ENCODE results near the gene TP53AIP1. TPM values are rescaled to one million over a fixed set of nuclear protein-coding genes. Genes with fewer than 3 reads are reported as not detected.

The TP53AIP1 gene
- total RNA-seq, 1 donor from 2014 or later, result not detected

- Mint-ChIP-seq H3K9me3 (no peaks in the 10 kb centered on the region), H3K27me3 (ENCODE audit: insufficient read depth, low read depth) (no peaks in the 10 kb centered on the region), H3K27ac (no peak overlapping the region), H3K4me3 (no peak overlapping the region), H3K4me1 (peaks cover 8% of the 10 kb centered on the region), H3K36me3 (no peaks in the 10 kb centered on the region)
- no peak overlapping the region for H3K4me2 ChIP-seq
- TF ChIP-seq EZH2phosphoT487 (IDR thresholded peaks at IDR 0.05) (no peak), EZH2 (IDR thresholded peaks at IDR 0.05) (no peak), CTCF (IDR thresholded peaks at IDR 0.05) (peak; percentile 51)
- H3K79me2 ChIP-seq (ENCODE audit: low read depth), result no peaks in the 10 kb centered on the region
- no peak overlapping the region for H3K9ac ChIP-seq
- H4K20me1 ChIP-seq (ENCODE audit: low read depth), result no peaks in the 10 kb centered on the region
- no peaks in the 10 kb centered on the region for H3K36me3 ChIP-seq
- H3K9me3 ChIP-seq (ENCODE audit: low read depth), result no peaks in the 10 kb centered on the region
- peak; percentile 52 for DNase-seq (ENCODE audit: low spot score)
- no peaks in the 10 kb centered on the region for H3K27me3 ChIP-seq
- no peaks in the 10 kb centered on the region for H3K4me1 ChIP-seq
- no peaks in the 10 kb centered on the region for H3F3A ChIP-seq (ENCODE audit: low read depth)
- H2AFZ ChIP-seq (replicated peaks), result no peak overlapping the region
- H3K4me3 ChIP-seq, result no peak overlapping the region
- no peak overlapping the region for H3K27ac ChIP-seq
These were observed 5.9 kb upstream of the TP53AIP1 start for GRCh38 chr11:128948583-128948982.

GRCh38 chr11:128947773-128948172, 5.1 kb upstream of the TP53AIP1 start:
- H3K9ac ChIP-seq, result no peak overlapping the region

GRCh38 chr11:128946648-128947047, 4.0 kb upstream of the TP53AIP1 start:
- no peak overlapping the region for H3K27ac Mint-ChIP-seq
- DNase-seq (ENCODE audit: low spot score), result no peak
- TF ChIP-seq CTCF (IDR thresholded peaks at IDR 0.05) (no peak), EZH2 (IDR thresholded peaks at IDR 0.05) (no peak), EZH2phosphoT487 (IDR thresholded peaks at IDR 0.05) (no peak)
- Histone ChIP-seq H3F3A (ENCODE audit: low read depth) (no peaks in the 10 kb centered on the region), H3K4me3 (no peak overlapping the region), H3K27me3 (no peaks in the 10 kb centered on the region), H3K4me1 (no peaks in the 10 kb centered on the region), H3K9me3 (ENCODE audit: low read depth) (no peaks in the 10 kb centered on the region), H4K20me1 (ENCODE audit: low read depth) (no peaks in the 10 kb centered on the region), H2AFZ (replicated peaks) (no peak overlapping the region), H3K4me2 (no peak overlapping the region), H3K79me2 (ENCODE audit: low read depth) (no peaks in the 10 kb centered on the region), H3K9ac (no peak overlapping the region), H3K36me3 (no peaks in the 10 kb centered on the region), H3K27ac (no peak overlapping the region)
- H3K4me3 Mint-ChIP-seq, result no peak overlapping the region
- H3K27me3 Mint-ChIP-seq (ENCODE audit: insufficient read depth, low read depth), result peaks cover 2% of the 10 kb centered on the region
- H3K4me1 Mint-ChIP-seq, result peaks cover 14% of the 10 kb centered on the region
- H3K9me3 Mint-ChIP-seq, result no peaks in the 10 kb centered on the region
- no peaks in the 10 kb centered on the region for H3K36me3 Mint-ChIP-seq

More at GRCh38 chr11:128947773-128948172, 5.1 kb upstream of the TP53AIP1 start:
- no peaks in the 10 kb centered on the region for H3K79me2 ChIP-seq (ENCODE audit: low read depth)
- H3K36me3 ChIP-seq, result no peaks in the 10 kb centered on the region
- H3K27ac ChIP-seq, result no peak overlapping the region
- no peak overlapping the region for H3K4me3 ChIP-seq
- no peak overlapping the region for H3K4me2 ChIP-seq
- H3K36me3 Mint-ChIP-seq, result no peaks in the 10 kb centered on the region
- H3F3A ChIP-seq (ENCODE audit: low read depth), result no peaks in the 10 kb centered on the region
- peaks cover under 1% of the 10 kb centered on the region for H3K27me3 Mint-ChIP-seq (ENCODE audit: insufficient read depth, low read depth)
- H3K27ac Mint-ChIP-seq, result no peak overlapping the region
- H3K4me1 Mint-ChIP-seq, result peaks cover 14% of the 10 kb centered on the region
- no peak for DNase-seq (ENCODE audit: low spot score)
- no peaks in the 10 kb centered on the region for H4K20me1 ChIP-seq (ENCODE audit: low read depth)
- H3K4me3 Mint-ChIP-seq, result no peak overlapping the region
- H3K9me3 ChIP-seq (ENCODE audit: low read depth), result no peaks in the 10 kb centered on the region
- no peaks in the 10 kb centered on the region for H3K4me1 ChIP-seq
- H3K27me3 ChIP-seq, result no peaks in the 10 kb centered on the region
- H2AFZ ChIP-seq (replicated peaks), result no peak overlapping the region
- H3K9me3 Mint-ChIP-seq, result no peaks in the 10 kb centered on the region
- TF ChIP-seq EZH2phosphoT487 (IDR thresholded peaks at IDR 0.05) (no peak), EZH2 (IDR thresholded peaks at IDR 0.05) (no peak), CTCF (IDR thresholded peaks at IDR 0.05) (no peak)
